Esophagus muscularis mucosa (tissue), 3 donors: ENCODE results near the gene PTPN22.

ENCODE experiments used
- POLR2A ChIP-seq: fragments of 450-650 bp; IDR thresholded peaks from one replicate; pipeline ENCODE4 v1.6.1; 2017; ENCODE audit warnings: antibody characterized with exemption, moderate library complexity, mild to moderate bottlenecking, low read depth
- TF ChIP-seq, protein P1 (sequence below), 3 experiments: fragments of 200-600 bp in 2 of 3; fragments of 450-650 bp in 1 of 3; sonication (generic) in 2 of 3; IDR thresholded peaks; one replicate each; pipeline ENCODE4 v1.5.1; 2017 to 2019; ENCODE audit warnings: antibody characterized with exemption in 3 of 3, mild to moderate bottlenecking in 2 of 3, moderate library complexity in 1 of 3

DNA sequence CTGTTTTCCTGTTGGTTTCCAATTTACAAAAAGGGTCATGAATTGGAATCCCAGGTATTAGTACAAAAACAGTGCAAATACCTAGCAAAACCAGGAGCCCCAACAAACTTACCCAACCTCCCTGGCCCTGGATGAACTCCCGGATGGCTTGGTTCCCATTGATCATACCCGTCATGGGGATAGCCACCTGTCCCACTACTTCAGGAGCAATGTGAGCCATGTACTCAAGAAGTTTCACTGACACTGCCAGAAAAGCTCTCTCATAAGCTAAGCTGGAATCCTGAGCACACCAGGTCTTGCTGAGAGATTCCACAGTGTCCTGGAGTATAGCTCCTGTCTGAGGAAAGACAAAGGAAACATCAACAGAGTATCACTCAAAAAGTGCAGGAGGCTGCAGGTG lies 10.1 kb upstream of the PTPN22 start:
- TF ChIP-seq, protein P1, sequence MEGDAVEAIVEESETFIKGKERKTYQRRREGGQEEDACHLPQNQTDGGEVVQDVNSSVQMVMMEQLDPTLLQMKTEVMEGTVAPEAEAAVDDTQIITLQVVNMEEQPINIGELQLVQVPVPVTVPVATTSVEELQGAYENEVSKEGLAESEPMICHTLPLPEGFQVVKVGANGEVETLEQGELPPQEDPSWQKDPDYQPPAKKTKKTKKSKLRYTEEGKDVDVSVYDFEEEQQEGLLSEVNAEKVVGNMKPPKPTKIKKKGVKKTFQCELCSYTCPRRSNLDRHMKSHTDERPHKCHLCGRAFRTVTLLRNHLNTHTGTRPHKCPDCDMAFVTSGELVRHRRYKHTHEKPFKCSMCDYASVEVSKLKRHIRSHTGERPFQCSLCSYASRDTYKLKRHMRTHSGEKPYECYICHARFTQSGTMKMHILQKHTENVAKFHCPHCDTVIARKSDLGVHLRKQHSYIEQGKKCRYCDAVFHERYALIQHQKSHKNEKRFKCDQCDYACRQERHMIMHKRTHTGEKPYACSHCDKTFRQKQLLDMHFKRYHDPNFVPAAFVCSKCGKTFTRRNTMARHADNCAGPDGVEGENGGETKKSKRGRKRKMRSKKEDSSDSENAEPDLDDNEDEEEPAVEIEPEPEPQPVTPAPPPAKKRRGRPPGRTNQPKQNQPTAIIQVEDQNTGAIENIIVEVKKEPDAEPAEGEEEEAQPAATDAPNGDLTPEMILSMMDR (IDR thresholded peaks at IDR 0.05) = no peak
- no peak for TF ChIP-seq POLR2A
